HG03159 (cell line): ENCODE results near the gene SLC38A3.
"Not testable (repeated sequence)": the region's sequence is repeated elsewhere in the genome, so short reads cannot be mapped to it uniquely, and the experiment has no call there.

Experiments used
- ATAC-seq: cut with Tn5 transposase; IDR thresholded peaks from one replicate; pipeline ENCODE4 v1.9.1; 2021; ENCODE audit warnings: mild to moderate bottlenecking, moderate library complexity; ENCODE audit not compliant: unreplicated experiment

SLC38A3 gene

DNA sequence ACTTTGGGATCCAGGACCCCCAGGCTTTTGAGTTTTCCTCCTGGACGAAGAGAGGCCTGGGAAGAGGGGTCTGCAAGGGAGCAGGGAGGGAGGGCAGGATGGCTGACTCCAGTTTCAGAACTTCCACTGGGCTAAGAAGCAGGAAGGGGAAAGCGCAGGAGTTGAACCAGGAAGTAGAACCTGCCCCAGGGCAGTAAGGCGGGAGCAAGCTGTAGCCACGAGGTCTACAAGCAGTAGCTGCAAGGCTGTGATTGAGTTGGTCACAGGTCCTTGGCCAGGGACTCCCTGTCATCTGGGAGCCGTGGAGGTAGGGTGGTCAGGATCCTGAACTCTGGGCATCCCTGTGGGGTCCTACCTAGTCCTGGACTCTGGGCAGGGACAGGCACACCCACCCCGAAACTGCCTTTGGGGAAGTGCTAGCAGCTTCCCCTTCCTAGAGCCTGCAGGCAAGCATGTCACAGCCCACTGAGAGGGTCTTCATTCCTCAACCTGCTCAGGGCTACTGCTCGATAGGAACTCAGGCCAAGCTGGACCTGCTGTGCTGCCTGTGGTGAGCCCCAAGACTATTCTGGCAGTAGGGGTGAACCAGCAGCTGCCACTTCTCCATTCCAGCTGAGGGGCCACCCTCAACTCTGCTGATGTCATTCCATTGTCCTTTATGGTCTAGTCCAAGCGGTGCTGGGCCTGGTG, 25.2 kb downstream of the SLC38A3 start:
- no peak for ATAC-seq

DNA sequence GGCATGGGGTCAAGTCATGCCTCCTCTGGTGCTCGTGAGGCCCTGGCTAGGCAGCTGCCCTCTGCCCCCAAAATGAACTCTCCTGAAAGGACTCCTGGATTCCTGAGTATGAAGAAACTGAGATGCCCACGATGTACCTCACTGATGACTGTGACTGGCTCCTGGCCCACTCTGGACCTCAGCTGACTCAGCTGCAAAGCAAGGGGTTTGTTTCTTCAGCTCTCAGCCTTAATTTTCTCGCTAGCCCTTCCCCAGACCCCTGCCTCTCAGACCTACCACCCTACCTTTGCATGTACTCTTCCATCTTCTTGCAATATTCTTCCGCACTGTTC, 25.7 kb downstream of the SLC38A3 start:
- ATAC-seq: no peak

DNA sequence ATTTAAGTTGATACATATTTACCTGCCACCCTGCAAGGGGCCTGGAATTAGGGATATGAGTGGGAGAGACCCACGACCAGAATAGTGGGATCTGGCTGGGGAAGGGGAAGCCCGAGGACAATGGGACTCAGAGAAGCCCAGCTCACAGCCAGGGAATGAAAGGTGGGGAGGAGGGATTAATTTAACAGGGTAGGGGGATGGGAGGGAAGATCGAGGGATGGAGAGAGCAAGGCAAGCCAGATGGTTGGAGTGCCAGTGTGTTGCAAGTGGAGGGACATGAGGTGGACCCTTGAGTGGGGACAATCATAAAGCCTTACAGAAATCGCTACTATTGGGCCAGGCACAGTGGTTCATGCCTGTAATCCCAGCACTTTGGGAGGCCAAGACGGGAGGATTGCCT, 26.5 kb downstream of the SLC38A3 start:
- ATAC-seq: no peak

DNA sequence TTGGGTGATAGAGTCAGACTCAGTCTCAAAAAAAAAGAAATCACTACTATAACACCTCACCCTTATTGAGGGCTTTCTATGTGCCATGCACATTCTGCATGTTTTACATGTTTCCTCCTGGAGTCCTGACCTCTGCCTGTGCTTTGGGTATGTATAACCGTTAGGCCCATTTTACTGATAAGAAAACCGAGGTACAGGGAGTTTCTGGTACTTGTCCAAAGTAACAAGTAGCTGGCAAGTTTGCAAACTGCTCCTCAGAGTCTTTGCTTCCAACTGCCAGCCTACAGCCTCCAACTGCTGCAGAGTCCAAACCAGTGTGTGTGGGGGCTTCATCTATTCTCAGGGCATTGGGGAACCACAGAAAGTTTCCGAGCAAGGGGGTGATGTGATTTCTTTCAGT, 27.2 kb downstream of the SLC38A3 start:
- ATAC-seq: no peak

DNA sequence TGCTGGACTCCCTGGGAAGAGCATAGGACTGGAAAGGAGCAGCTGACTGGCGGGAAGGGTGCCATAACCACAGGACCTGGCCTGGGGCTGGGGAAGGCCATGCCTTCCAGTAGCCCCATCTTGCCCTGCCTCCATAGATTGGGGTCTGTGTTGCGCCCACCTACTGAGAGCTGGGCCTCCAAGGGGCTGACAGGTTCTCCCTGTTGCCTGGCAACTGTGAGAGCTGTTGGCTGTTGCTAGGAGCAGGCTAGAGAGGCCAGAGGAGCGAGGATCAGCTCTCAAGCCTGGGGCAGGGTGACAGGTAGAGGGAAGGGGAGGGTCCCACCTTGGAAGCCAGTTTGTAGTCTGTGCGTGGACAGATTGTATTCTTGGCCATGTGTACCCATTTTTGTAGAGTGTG, 28.1 kb downstream of the SLC38A3 start:
- no peak for ATAC-seq

DNA sequence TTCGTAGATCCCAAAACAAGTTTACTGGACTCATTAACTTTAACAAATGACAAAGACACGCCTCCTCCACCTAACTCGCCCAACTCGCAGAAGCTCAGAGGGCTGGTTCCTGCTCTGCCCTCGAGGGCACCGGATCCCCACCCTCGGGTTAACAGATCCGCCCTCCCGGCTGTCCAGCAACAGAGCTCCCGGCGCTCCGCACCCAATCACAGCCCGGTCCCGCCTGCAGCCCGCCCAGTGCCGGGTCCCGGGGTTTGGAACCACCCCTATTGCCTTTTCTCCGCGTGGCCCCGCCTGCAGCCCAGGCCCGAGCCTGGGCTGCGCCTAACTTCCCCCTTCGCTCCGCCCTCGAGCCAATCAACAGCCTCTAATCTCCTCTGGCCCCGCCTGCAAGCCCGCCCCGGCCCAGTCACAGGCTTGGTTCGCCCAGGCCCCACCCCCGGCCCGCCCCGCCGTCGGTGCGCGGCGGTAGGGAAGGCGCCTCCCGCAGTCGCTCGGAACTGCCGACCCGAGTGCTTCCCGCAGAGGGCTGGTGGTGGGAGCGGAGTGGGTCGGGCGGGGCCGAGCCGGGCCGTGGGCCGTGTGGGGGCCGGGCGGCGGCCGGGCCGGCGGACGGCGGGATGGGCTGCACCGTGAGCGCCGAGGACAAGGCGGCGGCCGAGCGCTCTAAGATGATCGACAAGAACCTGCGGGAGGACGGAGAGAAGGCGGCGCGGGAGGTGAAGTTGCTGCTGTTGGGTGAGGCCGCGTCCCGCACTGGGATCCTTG, 30.8 kb downstream of the SLC38A3 start, which contains the start of gene GNAI2:
GNAI2 (plus strand) TSS at position 489 of the 768 bp plus-strand sequence; CDS start at position 621, 132 bp downstream.
- ATAC-seq: peak; percentile 91

DNA sequence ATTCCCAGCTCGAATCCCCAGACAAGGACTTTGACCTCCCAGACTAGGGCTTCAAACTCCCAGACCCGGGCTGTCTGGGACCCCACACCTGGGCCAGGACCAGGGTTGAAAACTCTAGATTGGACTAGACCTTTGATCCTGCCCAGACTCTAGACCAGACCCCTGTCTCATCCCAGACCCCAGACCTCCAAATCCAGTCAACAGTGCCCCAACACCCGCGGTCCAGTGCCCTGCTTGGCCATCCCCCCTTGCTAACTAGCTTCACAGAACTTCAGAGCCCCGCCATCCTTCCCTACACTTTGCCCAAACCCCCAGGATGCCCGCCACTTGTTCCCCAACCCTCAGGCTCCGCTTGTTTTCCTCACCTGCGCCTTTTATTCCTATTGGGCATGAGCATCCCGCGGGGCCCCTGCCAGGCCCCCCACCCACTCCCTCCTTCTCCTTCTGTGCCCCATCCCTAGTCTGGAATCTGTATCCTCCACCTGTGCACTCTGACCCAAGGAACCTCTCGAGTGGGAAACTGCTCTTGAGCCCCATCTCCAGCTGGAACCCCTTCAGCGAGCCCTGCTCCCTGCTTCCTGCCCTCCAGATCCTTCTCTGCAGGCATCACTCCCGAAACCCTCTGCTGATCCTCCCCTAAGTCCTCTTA, 31.5 kb downstream of the SLC38A3 start:
- no peak for ATAC-seq

DNA sequence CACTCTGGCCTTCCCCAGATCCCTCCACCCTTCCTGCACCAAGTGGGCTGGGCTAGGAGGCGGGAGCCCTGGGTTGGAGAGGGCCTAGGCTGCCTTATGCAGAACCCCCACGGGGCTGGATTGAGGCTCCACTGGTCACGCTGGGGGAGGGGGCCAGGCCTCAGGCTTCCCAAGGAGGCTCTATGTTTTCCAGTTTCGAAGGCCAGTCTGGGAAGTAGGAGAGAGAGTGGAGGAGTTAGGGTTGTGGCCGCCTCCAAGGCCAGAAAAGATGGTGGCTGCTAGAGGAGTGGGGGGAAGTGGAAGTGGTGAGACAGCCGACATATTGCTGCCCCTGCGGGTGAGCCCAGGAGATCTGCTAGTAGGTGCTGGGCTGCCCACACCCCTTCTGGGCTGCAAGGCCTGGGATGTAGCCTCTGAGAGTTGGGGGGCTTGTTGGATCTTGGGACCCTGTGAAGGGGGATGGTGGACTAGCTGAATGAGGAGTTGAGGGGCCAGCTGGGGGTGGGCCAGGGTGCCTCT, 32.1 kb downstream of the SLC38A3 start:
- no peak for ATAC-seq

DNA sequence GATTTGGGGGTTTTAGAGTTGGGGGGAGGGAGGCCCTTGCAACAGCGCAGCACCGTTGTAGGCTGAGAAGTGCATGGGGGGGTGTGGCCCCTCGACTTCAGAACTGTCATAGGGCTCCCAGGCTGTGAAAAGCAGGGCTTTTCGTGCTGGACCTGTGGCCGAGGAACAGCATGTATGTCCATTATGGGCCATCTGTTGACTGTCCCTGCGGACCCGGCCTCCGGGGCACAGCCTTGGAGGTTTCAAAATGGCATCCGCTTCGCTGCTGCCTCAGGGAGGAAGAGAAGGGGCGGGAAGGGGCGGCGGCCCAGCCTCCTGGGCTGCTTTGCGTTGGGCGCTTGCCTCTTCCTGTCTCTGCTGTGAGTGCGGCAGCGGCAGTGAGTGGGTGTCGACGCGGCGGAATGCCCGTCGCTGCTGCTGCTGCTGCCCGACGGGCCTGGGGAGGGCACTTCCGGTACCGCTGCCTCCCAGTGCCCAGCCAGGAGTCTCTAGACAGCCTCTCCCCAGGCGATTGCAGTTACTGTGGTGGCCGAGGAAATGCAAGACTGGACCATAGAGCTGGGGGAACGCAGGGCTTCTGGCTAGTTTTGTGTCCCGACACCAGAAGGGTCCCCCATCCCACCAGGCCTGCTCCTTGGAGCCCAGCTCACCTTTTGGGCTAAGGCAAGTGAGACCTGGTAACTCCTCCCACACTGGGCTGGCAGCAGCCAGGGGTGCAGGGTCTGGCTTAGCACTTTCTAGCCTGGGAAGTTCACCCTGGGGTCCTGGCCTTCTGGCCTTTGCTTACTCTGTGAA, 32.9 kb downstream of the SLC38A3 start:
- peak; percentile 26 for ATAC-seq

DNA sequence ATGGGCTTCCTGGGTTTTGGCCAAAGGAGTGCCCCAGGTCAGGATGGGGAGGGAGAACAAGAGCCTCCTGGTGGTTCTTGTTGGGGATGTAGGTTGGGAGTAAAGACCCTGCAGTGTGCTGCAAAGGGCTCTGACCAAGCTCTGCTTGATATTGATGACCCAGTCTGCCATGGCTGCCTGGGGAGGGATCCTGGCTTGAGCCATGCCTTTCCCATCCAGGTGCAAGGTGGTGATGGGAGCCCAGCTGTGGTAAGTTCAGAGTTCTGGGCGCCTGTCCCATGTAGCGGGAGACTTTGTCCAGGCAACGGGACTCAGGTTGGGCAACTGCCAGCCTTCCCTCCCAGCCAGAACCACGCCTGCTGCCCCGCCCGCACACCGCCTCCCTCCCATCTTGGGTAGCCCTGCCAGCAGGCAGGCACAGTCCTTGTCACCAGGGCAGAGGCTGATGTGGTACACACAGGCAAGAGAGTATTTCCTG, 33.5 kb downstream of the SLC38A3 start:
- ATAC-seq: no peak

DNA sequence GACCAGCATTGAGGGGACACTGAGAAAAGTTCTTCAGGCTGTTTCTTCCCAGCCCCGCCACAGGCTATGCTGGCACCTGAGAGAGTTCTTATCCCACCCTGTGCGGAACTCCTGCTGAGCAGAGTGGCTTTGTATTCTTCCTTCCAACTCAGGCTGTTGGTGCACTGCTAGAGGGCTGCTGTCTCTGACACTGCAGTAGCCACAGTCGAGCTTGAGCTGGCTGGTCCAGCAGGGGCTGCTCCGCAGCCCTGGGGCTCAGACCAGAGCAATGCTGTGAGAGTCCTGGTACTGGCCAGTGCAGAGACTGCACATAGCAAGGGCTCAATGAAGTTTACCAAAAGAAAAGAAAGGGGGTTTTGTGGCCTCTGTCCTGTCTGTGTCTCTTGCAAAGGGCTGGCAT, 34.6 kb downstream of the SLC38A3 start:
- ATAC-seq: no peak

DNA sequence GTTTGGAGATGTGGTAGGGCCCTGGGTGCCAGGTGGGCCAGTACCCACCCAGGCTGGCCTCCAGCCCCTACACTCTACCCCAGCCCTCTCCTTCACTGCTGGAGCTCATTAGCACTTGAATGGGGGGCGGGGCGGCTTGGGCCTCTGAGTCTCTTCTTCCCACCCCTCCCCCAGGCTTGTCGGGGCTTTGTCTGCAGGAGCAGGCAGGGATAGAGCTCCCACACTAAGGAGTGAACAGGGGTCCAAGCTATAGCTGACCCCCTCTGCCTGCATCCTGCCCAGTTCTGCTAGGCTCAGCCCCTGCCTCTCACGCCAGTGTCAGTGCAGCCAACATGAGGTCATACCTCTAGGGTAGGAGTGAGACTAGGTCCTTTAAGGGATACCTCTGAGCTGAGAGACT, 36.1 kb downstream of the SLC38A3 start:
- no peak for ATAC-seq

DNA sequence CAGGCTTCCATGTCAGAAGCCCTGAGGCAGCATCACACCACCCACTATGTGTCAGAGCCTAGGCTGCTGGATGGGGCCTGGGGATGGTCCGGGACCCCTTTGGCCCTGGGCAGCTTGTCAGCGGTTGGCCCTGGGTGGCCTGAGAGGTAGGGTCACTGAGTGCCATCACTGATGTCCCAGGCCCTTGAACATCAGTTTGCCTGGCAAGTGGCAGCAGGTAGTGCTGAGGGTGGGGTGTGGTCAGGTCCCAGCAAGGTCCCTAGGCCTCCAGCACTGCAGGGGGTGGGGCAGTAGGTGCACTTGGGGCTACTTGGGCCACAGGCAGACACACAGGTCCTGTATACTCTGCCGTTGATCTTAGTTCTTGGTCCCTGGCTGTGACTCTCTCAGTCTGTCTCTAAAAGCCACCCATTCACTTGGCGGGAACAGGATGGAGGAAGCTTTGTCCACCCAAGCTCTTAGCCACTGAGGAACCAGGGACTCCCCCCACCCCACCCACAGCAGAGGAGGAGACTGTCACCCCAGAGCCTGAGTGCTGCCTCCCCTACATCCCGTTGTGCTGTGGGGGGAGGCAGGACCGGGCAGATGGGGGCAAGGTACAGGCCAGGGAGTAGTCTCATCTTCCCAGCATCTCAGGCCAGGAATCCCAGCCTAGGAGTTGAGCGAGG, 36.8 kb downstream of the SLC38A3 start:
- ATAC-seq: no peak

DNA sequence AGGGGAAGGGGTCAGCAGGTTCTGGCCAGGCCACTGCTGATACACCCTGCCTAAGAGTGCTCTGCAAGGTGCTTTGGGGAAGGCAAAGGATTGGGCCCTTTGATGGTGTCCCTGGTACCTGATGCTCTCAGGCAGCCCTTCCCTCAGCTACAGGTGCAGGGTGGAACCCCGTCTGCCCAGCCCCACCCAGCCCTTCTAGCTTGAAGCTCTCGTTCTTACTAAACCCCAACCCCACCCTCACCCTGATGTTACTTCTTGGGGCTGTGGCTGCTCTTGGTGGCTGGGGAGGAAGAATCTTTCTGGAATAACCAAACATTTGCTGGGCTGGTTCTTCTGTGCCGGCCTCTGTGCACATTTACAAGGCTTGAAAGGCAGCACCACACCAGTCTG, 37.3 kb downstream of the SLC38A3 start:
- no peak for ATAC-seq

DNA sequence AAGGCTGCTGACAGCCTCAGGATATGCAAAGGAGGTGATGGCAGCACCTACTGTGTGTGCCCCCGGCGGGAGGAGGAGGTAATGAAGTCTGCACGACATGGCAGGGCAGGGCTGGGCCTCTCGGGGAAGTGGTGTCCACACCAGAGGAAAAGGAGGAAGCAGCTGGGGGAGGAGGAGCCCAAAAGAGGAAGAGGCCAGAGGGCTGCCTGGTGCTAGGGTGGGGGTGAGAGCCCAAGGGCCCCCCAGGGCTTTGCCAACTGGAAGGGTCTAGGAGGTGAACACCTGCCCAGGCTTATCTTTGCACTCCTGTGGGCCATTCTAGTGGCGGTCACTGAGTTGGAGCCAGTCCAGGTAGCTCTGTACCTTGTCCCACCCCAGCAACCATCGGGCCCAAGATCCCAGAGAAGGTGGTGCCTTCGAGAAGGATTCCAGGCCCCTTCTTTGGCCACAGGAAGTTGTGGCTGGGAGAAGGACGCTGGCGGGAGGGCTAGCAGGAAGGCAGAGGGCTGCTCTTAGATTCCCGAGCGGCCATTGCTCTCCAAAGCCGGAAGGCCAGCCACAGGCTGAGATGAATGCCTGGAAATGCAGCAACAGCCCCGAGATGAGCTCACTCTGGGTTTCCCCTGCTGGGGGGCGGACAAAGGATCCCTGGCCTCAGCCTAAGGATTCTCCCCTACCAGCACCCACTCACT, 37.9 kb downstream of the SLC38A3 start:
- no peak for ATAC-seq

DNA sequence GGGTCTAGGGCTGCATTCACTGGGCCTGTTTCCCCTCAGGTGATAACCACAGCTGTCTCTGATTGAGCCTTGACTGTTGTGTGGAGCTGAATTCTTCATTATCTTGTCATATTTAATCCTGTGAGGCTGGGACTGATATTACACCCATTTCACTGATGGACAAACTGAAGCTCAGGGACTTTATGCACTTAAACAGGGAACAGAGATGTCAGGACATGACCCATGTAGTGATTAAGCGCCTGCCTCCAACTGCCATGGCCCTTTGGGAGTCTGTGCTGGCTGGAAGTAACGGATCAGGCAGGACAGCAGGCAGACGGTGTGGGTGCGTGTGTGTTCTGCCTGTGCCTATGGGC, 38.4 kb downstream of the SLC38A3 start:
- no peak for ATAC-seq

DNA sequence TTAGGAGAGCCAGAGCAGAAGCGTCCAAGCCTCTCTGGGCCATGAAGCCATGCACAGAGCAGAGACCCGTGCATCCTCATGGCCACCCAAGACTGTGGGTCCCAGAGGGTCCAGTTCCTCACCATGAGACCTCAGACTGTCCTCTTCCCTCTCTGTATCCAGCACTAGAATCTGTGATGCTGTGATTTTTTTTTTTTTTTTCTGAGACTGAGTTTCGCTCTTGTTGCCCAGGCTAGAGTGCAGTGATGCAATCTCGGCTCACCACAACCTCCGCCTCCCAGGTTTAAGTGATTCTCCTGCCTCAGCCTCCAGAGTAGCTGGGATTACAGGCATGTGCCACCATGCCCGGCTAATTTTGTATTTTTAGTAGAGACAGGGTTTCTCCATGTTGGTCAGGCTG, 39.7 kb downstream of the SLC38A3 start:
- ATAC-seq: not testable (repeated sequence)

DNA sequence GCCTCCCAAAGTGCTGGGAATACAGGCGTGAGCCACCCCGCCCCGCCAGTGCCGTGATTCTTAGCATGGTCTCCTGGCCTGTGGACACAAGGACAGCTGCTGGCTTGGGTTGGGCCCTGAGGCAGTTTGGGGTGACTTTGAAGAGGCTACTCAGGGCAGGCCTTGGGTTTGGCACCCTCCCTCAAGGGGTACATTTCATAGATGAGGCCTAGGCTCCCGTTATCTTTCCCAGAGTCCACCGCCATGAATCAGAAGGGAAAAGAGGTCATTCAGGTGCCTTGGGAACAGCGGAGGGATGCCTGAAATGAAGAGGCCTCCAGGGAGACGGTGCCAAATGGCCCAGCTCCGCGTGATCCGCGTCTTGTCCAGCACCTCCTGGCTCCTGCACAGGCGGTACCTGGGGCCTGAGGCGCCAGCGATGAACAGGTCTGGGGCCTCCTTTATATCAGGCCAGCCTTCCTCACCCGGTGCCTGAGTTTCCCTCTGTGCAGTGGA, 40.2 kb downstream of the SLC38A3 start:
- no peak for ATAC-seq

DNA sequence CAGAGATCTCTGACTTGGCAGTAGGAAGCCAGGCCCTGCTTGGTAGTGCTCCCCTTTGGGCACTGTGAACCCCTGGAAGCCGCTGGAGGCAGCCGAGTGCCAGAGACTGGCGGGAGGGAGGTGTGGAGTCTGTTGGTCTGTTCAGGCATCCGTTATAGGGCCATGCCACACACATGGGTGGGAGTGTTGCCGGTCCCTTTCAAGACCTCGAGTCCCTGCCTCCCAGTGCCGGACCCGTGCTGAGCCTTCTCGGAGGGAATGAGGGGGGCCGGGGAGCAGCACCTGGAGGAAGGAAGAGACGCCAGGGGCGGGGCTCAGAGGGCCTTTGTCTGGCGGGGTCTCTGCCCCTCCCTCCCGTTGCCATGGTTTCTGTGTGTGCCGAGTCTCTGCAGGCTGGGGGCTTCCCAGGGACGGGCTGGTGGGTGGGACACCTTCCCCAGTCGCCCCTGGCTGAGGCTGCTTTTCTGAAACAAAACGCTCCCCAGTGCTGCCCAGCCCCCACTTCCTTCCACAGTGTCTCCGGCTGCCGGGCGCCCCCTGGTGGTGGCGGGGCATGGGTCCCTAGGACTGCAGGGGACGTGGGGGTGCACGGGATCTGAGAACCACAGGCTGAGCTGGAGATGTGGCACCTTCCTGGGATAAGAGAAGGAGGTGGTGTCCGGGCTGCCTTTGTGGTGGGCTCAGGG, 40.9 kb downstream of the SLC38A3 start:
- peak; percentile 71 for ATAC-seq
